Measurements from ENCODE around the gene FGF7.

DNA sequence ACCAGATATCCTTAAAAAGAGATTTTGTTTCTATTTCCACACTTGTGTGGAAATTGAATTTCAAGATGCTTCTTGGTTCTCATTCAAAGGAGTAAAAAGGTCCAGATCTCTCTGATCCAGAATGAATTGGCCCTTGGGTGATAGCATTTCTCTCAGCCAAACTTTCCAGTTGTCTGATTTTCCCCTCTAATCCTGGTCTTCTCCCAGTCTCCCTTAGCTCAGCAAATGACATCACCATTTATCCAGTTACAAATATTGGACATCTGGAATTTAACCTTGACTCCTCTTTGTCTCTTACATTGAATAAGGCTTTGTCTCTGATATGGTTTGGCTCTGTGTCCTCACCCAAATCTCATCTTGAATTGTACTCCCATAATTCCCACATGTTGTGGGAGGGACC is 10.2 kb upstream of the FGF7 start:
- TF ChIP-seq, protein P1, sequence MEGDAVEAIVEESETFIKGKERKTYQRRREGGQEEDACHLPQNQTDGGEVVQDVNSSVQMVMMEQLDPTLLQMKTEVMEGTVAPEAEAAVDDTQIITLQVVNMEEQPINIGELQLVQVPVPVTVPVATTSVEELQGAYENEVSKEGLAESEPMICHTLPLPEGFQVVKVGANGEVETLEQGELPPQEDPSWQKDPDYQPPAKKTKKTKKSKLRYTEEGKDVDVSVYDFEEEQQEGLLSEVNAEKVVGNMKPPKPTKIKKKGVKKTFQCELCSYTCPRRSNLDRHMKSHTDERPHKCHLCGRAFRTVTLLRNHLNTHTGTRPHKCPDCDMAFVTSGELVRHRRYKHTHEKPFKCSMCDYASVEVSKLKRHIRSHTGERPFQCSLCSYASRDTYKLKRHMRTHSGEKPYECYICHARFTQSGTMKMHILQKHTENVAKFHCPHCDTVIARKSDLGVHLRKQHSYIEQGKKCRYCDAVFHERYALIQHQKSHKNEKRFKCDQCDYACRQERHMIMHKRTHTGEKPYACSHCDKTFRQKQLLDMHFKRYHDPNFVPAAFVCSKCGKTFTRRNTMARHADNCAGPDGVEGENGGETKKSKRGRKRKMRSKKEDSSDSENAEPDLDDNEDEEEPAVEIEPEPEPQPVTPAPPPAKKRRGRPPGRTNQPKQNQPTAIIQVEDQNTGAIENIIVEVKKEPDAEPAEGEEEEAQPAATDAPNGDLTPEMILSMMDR (IDR thresholded peaks at IDR 0.05; ENCODE audit: low read depth, low read length, missing input control): no peak
- TF ChIP-seq, protein P2, sequence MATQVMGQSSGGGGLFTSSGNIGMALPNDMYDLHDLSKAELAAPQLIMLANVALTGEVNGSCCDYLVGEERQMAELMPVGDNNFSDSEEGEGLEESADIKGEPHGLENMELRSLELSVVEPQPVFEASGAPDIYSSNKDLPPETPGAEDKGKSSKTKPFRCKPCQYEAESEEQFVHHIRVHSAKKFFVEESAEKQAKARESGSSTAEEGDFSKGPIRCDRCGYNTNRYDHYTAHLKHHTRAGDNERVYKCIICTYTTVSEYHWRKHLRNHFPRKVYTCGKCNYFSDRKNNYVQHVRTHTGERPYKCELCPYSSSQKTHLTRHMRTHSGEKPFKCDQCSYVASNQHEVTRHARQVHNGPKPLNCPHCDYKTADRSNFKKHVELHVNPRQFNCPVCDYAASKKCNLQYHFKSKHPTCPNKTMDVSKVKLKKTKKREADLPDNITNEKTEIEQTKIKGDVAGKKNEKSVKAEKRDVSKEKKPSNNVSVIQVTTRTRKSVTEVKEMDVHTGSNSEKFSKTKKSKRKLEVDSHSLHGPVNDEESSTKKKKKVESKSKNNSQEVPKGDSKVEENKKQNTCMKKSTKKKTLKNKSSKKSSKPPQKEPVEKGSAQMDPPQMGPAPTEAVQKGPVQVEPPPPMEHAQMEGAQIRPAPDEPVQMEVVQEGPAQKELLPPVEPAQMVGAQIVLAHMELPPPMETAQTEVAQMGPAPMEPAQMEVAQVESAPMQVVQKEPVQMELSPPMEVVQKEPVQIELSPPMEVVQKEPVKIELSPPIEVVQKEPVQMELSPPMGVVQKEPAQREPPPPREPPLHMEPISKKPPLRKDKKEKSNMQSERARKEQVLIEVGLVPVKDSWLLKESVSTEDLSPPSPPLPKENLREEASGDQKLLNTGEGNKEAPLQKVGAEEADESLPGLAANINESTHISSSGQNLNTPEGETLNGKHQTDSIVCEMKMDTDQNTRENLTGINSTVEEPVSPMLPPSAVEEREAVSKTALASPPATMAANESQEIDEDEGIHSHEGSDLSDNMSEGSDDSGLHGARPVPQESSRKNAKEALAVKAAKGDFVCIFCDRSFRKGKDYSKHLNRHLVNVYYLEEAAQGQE (IDR thresholded peaks at IDR 0.05): no peak
